ENCODE results near the gene KRTAP5-2.
"Not testable (repeated sequence)": the region's sequence is repeated elsewhere in the genome, so short reads cannot be mapped to it uniquely, and the experiment has no call there.

Gene KRTAP5-2

DNA sequence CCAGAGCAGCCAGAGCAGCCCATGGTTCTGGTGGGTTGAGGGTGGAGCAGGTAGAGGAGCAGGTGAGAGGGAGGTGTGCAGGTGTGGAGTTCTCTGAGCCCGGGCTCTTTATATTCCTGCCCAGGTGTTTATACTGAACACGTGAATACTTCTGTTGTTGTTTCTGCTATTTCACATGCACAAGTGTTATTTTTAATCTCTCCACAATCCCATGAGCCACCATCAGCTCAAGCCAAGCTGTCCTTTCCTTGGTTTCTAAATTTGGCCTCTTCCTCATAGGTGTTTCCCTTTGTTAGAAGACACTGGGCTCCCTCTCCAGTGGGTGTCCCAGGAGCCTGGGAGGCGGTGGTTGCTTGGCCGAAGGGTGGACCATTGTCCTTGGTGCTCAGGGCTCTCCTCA is 10.3 kb upstream of the KRTAP5-2 start, which contains the start of gene KRTAP5-3:
KRTAP5-3 (minus strand) TSS at position 101 of the 400 bp plus-strand sequence; CDS start at position 23, 78 bp downstream.
- H3K4me2 ChIP-seq (ENCODE audit: low read depth, low read length, poor library complexity, severe bottlenecking): no peak within 1 kb of the TSS
- no peaks in the 10 kb centered on the region for H3K79me2 ChIP-seq (ENCODE audit: insufficient read depth, low read length)
- no peaks in the 10 kb centered on the region for H3K4me1 ChIP-seq (ENCODE audit: insufficient read depth, low read length, poor library complexity, severe bottlenecking)
- no peaks in the 10 kb centered on the region for H3K9me3 ChIP-seq (ENCODE audit: insufficient read depth, low read depth, low read length)
- no peak within 1 kb of the TSS for H2AFZ ChIP-seq (ENCODE audit: low read length)
- no peaks in the 10 kb centered on the region for H3K9me2 ChIP-seq (replicated peaks; ENCODE audit: low read depth, low read length)
- no peak within 1 kb of the TSS for H3K4me3 ChIP-seq (ENCODE audit: low read length, poor library complexity, severe bottlenecking)
- TF ChIP-seq, protein P1, sequence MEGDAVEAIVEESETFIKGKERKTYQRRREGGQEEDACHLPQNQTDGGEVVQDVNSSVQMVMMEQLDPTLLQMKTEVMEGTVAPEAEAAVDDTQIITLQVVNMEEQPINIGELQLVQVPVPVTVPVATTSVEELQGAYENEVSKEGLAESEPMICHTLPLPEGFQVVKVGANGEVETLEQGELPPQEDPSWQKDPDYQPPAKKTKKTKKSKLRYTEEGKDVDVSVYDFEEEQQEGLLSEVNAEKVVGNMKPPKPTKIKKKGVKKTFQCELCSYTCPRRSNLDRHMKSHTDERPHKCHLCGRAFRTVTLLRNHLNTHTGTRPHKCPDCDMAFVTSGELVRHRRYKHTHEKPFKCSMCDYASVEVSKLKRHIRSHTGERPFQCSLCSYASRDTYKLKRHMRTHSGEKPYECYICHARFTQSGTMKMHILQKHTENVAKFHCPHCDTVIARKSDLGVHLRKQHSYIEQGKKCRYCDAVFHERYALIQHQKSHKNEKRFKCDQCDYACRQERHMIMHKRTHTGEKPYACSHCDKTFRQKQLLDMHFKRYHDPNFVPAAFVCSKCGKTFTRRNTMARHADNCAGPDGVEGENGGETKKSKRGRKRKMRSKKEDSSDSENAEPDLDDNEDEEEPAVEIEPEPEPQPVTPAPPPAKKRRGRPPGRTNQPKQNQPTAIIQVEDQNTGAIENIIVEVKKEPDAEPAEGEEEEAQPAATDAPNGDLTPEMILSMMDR (conservative IDR thresholded peaks at IDR 0.05; ENCODE audit: low read length): no peak
- TF ChIP-seq EZH2phosphoT487 (IDR thresholded peaks at IDR 0.05; ENCODE audit: borderline replicate concordance): no peak
- H3K36me3 ChIP-seq (ENCODE audit: insufficient read depth, low read length): no peaks in the 10 kb centered on the region
- no peaks in the 10 kb centered on the region for H3F3A ChIP-seq (ENCODE audit: low read depth)
- no peaks in the 10 kb centered on the region for H3K27me3 ChIP-seq (ENCODE audit: insufficient read depth, low read length, poor library complexity, severe bottlenecking)
- no peaks in the 10 kb centered on the region for H4K20me1 ChIP-seq (ENCODE audit: insufficient read depth, low read length, poor library complexity, severe bottlenecking)
- H3K9ac ChIP-seq (ENCODE audit: low read depth, low read length, poor library complexity, severe bottlenecking): no peak within 1 kb of the TSS

DNA sequence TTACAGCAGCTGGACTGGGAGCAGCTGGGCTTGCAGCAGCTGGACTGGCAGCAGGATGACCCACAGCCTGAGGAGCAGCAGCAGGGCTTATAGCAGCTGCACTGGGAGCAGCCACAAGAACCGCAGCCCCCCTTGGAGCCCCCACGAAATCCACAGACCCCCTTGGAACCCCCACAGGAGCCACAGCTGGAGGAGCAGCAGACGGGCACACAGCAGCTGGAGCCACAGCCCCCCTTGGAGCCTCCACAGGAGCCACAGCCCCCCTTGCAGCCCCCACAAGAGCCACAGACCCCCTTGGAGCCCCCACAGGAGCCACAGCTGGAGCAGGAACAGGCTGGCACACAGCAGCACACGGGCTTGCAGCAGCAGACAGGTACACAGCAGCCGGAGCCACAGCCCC is 9.8 kb upstream of the KRTAP5-2 start:
- H3K79me2 ChIP-seq (ENCODE audit: insufficient read depth, low read length); H3K9ac ChIP-seq (ENCODE audit: low read depth, low read length, poor library complexity, severe bottlenecking): not testable (repeated sequence)

DNA sequence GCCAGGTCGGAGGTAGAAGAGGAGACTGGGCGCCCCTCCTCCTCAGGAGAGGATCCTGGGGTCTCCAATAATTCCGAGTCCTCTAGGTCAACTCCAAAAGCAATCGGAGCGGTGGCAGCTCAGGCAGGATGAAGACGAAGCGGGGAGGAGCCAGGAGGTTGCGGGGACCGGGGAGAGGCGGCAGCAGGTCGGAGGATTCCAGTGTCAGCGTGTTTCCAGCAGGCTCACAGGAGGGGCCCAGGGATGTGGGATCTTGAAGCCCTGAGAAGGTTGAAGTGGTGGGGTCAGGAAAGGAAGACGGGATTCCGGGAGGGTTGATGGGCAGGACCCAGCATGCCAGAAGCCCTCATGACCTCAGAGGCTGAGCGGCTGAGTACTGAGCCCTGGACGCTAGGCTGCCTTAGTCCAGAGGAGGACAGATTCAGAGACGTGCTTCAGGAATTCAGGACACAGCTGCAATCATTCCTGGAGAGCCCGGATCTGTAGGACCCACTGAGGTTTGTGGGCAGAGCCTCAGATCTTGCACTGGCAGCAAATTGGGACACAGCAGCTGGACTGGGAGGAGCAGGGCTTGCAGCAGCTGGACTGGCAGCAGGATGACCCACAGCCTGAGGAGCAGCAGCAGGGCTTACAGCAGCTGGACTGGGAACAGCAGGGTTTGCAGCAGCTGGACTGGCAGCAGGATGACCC is 9.2 kb upstream of the KRTAP5-2 start:
- H3K27me3 ChIP-seq (ENCODE audit: insufficient read depth, low read length, poor library complexity, severe bottlenecking); H2AFZ ChIP-seq (ENCODE audit: low read length); H3F3A ChIP-seq (ENCODE audit: low read depth): not testable (repeated sequence)

More for the DNA sequence above, 9.8 kb upstream of the KRTAP5-2 start:
- H3K4me3 ChIP-seq (ENCODE audit: low read length, poor library complexity, severe bottlenecking); H3K36me3 ChIP-seq (ENCODE audit: insufficient read depth, low read length); H3K9me3 ChIP-seq (ENCODE audit: insufficient read depth, low read depth, low read length); H3K27me3 ChIP-seq (ENCODE audit: insufficient read depth, low read length, poor library complexity, severe bottlenecking); H3K4me1 ChIP-seq (ENCODE audit: insufficient read depth, low read length, poor library complexity, severe bottlenecking); H3K4me2 ChIP-seq (ENCODE audit: low read depth, low read length, poor library complexity, severe bottlenecking); H3F3A ChIP-seq (ENCODE audit: low read depth); H3K9me2 ChIP-seq (replicated peaks; ENCODE audit: low read depth, low read length); H4K20me1 ChIP-seq (ENCODE audit: insufficient read depth, low read length, poor library complexity, severe bottlenecking); H2AFZ ChIP-seq (ENCODE audit: low read length): not testable (repeated sequence)

DNA sequence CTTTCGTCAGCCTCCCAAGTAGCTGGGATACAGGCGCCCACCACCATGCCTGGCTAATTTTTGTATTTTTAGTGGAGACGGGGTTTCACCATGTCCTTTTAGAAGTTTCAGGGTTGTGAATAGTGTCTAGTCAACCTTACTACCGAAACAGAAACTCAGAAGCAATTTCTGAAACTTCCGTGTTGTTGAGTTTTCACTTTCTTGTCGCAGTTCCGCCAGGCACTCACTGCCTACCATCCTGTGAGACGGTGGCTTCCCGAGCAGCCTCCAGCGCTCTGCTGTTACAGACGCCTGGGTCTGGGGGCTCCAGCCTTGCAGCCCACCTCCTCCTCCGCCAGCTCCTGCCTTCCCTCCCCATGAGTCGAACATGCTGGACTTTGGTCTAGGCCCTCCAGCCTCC is 7.8 kb upstream of the KRTAP5-2 start:
- H3K27me3 ChIP-seq (ENCODE audit: insufficient read depth, low read length, poor library complexity, severe bottlenecking); H3K4me3 ChIP-seq (ENCODE audit: low read length, poor library complexity, severe bottlenecking); H3K79me2 ChIP-seq (ENCODE audit: insufficient read depth, low read length); H3K4me2 ChIP-seq (ENCODE audit: low read depth, low read length, poor library complexity, severe bottlenecking); H3K36me3 ChIP-seq (ENCODE audit: insufficient read depth, low read length); H2AFZ ChIP-seq (ENCODE audit: low read length); H4K20me1 ChIP-seq (ENCODE audit: insufficient read depth, low read length, poor library complexity, severe bottlenecking); H3K9me3 ChIP-seq (ENCODE audit: insufficient read depth, low read depth, low read length); H3K9ac ChIP-seq (ENCODE audit: low read depth, low read length, poor library complexity, severe bottlenecking); H3K4me1 ChIP-seq (ENCODE audit: insufficient read depth, low read length, poor library complexity, severe bottlenecking); H3K9me2 ChIP-seq (replicated peaks; ENCODE audit: low read depth, low read length); H3F3A ChIP-seq (ENCODE audit: low read depth): not testable (repeated sequence)

More for the DNA sequence above, 9.2 kb upstream of the KRTAP5-2 start:
- H4K20me1 ChIP-seq (ENCODE audit: insufficient read depth, low read length, poor library complexity, severe bottlenecking); H3K36me3 ChIP-seq (ENCODE audit: insufficient read depth, low read length); H3K4me2 ChIP-seq (ENCODE audit: low read depth, low read length, poor library complexity, severe bottlenecking); H3K9ac ChIP-seq (ENCODE audit: low read depth, low read length, poor library complexity, severe bottlenecking); H3K9me2 ChIP-seq (replicated peaks; ENCODE audit: low read depth, low read length); H3K79me2 ChIP-seq (ENCODE audit: insufficient read depth, low read length); H3K4me3 ChIP-seq (ENCODE audit: low read length, poor library complexity, severe bottlenecking); H3K4me1 ChIP-seq (ENCODE audit: insufficient read depth, low read length, poor library complexity, severe bottlenecking); H3K9me3 ChIP-seq (ENCODE audit: insufficient read depth, low read depth, low read length): not testable (repeated sequence)

All from Loucy (cell line).